A673 (cell line): ENCODE data around the gene PLIN3. TPM values are rescaled to one million over a fixed set of nuclear protein-coding genes. Genes with fewer than 3 reads are reported as not detected.

Source experiments
- BruUV-seq: library from RNA; stranded (reverse); fragments of 400-500 nt; replicated peaks from 2 replicates; lab custom pipeline; 2021; lab: Mats Ljungman, UMichigan
- CTCF ChIA-PET: fragments of 300-600 bp; sonication (Branson Sonifier 250); formaldehyde crosslinking; loops from one replicate; lab custom pipeline; 2022; ENCODE audit warnings: antibody characterized with exemption; lab: Charles Lee
- POLR2A ChIA-PET: fragments of 300-600 bp; sonication (Branson Sonifier 250); formaldehyde crosslinking; loops from one replicate; lab custom pipeline; 2022; ENCODE audit warnings: antibody characterized with exemption; ENCODE audit not compliant: low non-redundant PET; lab: Charles Lee
- DNase-seq: peaks from one replicate; pipeline ENCODE4 v3.0.0-alpha.2; 2015; ENCODE audit warnings: low spot score
- H3K27ac ChIP-seq: fragments of 200-600 bp; sonication (generic); 2 replicates; pipeline ENCODE4 v1.5.1; 2016; ENCODE audit warnings: mixed run types, low read depth, mild to moderate bottlenecking, mixed read lengths, antibody characterized with exemption, low read length; ENCODE audit not compliant: poor library complexity, severe bottlenecking
- H3K27me3 ChIP-seq: fragments of 200-600 bp; sonication (generic); replicated peaks from 2 replicates; pipeline ENCODE4 v1.6.1; 2017; ENCODE audit warnings: mixed run types, low read depth, mild to moderate bottlenecking, mixed read lengths, antibody characterized with exemption, low read length; ENCODE audit not compliant: insufficient read depth, poor library complexity
- H3K36me3 ChIP-seq: fragments of 200-600 bp; sonication (generic); 2 replicates; pipeline ENCODE4 v1.6.1; 2016; ENCODE audit warnings: mixed run types, mild to moderate bottlenecking, mixed read lengths, antibody characterized with exemption, low read length; ENCODE audit not compliant: insufficient read depth, poor library complexity, severe bottlenecking
- H3K4me1 ChIP-seq: fragments of 200-600 bp; sonication (generic); 2 replicates; pipeline ENCODE4 v1.6.1; 2017; ENCODE audit warnings: mixed run types, mild to moderate bottlenecking, mixed read lengths, antibody characterized with exemption, low read length; ENCODE audit not compliant: insufficient read depth, poor library complexity, severe bottlenecking
- H3K4me3 ChIP-seq: fragments of 200-600 bp; sonication (generic); 2 replicates; pipeline ENCODE4 v1.5.1; 2016; ENCODE audit warnings: low read depth, mixed run types, mild to moderate bottlenecking, mixed read lengths, low read length; ENCODE audit not compliant: poor library complexity, severe bottlenecking
- H3K9me3 ChIP-seq: fragments of 200-600 bp; sonication (generic); 2 replicates; pipeline ENCODE4 v1.6.1; 2016; ENCODE audit warnings: mixed run types, low read depth, mild to moderate bottlenecking, mixed read lengths, antibody characterized with exemption, low read length; ENCODE audit not compliant: poor library complexity, severe bottlenecking
- EZH2 ChIP-seq: fragments of 200-600 bp; sonication (generic); IDR thresholded peaks from 2 replicates; pipeline ENCODE4 v1.6.1; 2017; ENCODE audit warnings: borderline replicate concordance, low read depth, mild to moderate bottlenecking, mixed read lengths, antibody characterized with exemption, low read length; ENCODE audit not compliant: poor library complexity, severe bottlenecking
- intact Hi-C: fragments of 100-400 bp; cut with micrococcal nuclease; formaldehyde crosslinking; loops from one replicate; pipeline ENCODE4 v1.10.0; 2022; ENCODE audit not compliant: unreplicated experiment
- total RNA-seq: library from RNA; stranded (reverse); gene quantifications from 2 replicates; pipeline ENCODE4 v1.2.3, GENCODE V29; 2021
- TF ChIP-seq, protein P1 (sequence below): fragments of 300-800, 200-600 bp; sonication (generic); conservative IDR thresholded peaks from 2 replicates; pipeline ENCODE4 v1.5.1; 2017; ENCODE audit warnings: low read depth, mild to moderate bottlenecking, antibody characterized with exemption, low read length, moderate library complexity, mixed read lengths

The PLIN3 gene
- total RNA-seq, 1 experiment from 2014 or later, result 30.6 TPM

DNA sequence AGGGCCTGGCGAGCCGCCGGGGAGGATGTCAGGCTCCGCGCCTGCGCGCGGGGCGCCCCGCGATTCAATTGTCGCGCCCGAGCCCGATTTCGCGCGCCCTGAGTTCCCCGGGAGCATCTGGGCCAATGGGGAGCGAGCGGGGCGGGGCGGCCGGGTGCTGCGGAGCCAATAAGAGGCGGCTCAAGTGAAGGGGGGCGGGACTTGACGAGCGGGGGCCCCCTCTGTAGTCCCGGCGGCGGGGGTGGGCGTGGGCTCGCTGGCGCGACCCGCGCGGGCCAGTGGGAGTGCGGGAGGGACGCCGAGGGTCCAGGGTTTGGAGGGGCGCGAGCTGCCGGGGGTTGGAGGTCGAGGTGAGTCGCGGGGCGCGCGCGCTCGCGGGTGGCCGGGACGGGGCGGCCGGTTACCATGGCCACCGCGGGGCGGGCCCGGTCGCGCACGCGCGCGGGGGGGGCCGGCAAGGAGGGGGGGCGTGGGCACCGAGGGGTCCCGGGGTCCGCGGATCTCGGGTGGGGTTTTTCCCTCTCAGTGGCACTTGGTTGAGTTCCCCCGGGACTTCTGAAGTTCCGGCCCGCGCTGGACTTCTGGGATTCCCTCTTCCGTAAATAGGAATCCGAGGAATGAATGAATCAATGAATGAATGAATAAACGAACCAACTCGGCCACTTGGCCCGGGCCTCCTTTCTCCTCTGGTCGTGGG, 42.6 kb upstream of the PLIN3 start:
- Histone ChIP-seq H3K27me3 (no peaks in the 10 kb centered on the region), H3K9me3 (no peaks in the 10 kb centered on the region), H3K4me3 (peak overlapping the region; percentile 62), H3K36me3 (peaks cover 42% of the 10 kb centered on the region), H3K4me1 (peaks cover 34% of the 10 kb centered on the region), H3K27ac (peak overlapping the region; percentile 91)
- BruUV-seq, result no TSS peak
- POLR2A ChIA-PET, result no interaction called here
- intact Hi-C loops, result loop anchor here (2.0 kb wide), 2 partner anchors 37 to 99 kb away; no protein-coding TSS in a partner anchor
- no peak for TF ChIP-seq EZH2
- TF ChIP-seq, protein P1, sequence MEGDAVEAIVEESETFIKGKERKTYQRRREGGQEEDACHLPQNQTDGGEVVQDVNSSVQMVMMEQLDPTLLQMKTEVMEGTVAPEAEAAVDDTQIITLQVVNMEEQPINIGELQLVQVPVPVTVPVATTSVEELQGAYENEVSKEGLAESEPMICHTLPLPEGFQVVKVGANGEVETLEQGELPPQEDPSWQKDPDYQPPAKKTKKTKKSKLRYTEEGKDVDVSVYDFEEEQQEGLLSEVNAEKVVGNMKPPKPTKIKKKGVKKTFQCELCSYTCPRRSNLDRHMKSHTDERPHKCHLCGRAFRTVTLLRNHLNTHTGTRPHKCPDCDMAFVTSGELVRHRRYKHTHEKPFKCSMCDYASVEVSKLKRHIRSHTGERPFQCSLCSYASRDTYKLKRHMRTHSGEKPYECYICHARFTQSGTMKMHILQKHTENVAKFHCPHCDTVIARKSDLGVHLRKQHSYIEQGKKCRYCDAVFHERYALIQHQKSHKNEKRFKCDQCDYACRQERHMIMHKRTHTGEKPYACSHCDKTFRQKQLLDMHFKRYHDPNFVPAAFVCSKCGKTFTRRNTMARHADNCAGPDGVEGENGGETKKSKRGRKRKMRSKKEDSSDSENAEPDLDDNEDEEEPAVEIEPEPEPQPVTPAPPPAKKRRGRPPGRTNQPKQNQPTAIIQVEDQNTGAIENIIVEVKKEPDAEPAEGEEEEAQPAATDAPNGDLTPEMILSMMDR, result no peak
- CTCF ChIA-PET, result interaction anchor here (0.6 kb wide), 1 partner anchor 181 kb away, joined by 3 read pairs; no protein-coding TSS in a partner anchor
- DNase-seq, result peak; percentile 99

DNA sequence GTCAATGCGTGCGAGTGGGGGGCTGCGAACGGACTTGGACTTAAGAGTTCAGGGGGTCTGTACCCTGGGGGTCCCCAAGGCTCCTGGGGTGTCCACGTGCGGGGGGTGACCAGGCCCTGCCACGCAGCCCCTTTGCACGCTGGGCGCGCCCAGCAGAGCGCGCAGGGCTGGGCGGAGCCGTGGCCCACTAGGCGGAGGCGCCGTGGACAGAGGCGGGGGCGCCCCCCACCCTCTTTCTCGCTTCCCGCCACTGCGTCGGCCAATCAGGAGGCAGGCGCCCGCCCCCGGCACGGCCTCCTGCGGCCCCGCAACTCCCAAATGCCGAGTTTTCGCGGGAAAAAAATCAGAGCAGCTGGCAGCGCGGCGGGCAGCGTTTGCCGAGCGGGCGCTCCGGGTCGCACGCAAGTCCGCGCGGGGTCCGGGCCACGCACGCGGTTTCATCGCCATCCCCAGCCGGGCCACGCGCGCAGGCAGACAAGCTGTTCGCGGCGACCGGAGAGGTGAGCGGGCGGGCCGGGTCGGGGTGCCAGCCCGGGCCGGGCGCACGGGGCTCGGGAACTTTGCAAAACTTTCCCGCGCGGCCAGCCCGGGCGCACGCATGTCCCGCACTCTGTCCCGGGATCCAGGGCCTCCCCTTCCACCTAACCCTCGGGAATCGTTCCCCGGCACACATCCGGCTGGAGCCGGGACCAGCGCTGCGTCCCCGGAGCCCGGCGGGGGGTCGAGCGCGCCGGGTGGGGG, 41.9 kb upstream of the PLIN3 start, which contains the start of gene UHRF1:
UHRF1 (plus strand) TSS at position 346 of the 741 bp plus-strand sequence. CDS start 1,385 bp downstream, outside the sequence.
- BruUV-seq, result no TSS peak
- H3K36me3 ChIP-seq, result peaks cover 34% of the 10 kb centered on the region
- no peak for TF ChIP-seq EZH2
- peak within 1 kb of the TSS; percentile 62 for H3K4me3 ChIP-seq
- intact Hi-C loops, result no loop called here
- peaks cover 28% of the 10 kb centered on the region for H3K4me1 ChIP-seq
- H3K27ac ChIP-seq, result peak within 1 kb of the TSS; percentile 91
- no peaks in the 10 kb centered on the region for H3K27me3 ChIP-seq
- CTCF ChIA-PET, result interaction anchor here (0.6 kb wide), 1 partner anchor 180 kb away, joined by 3 read pairs; no protein-coding TSS in a partner anchor
- DNase-seq, result peak; percentile 91
- POLR2A ChIA-PET, result interaction anchor here (0.7 kb wide), 1 partner anchor 132 kb away, joined by 7 read pairs; no protein-coding TSS in a partner anchor
- H3K9me3 ChIP-seq, result no peaks in the 10 kb centered on the region

DNA sequence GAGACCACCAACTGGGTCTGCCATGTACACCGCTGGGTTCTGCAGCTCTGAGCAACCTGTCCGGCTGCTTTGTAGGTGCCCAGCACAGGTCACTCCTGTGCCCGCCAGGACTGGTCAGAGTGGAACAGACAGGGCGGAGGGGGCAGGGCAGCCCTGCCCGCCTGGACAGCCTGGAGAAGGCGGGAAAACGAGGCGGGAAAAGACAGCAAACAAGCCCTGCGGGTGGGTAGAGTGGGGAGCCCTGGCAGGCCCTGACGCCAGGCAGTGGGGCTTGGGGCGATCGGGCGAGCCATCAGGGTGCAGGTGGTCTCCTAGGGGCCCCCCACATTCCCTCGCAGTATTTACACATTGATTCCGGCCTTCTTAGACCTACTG, 41.3 kb upstream of the PLIN3 start:
- Histone ChIP-seq H3K4me1 (peaks cover 23% of the 10 kb centered on the region), H3K27ac (peak overlapping the region; percentile 91), H3K36me3 (peaks cover 29% of the 10 kb centered on the region), H3K4me3 (no peak overlapping the region), H3K27me3 (no peaks in the 10 kb centered on the region), H3K9me3 (no peaks in the 10 kb centered on the region)
- CTCF ChIA-PET, result interaction anchor here (0.6 kb wide), 1 partner anchor 62 kb away, joined by 3 read pairs; no protein-coding TSS in a partner anchor
- POLR2A ChIA-PET, result interaction anchor here (0.7 kb wide), 1 partner anchor 132 kb away, joined by 7 read pairs; no protein-coding TSS in a partner anchor
- no peak for TF ChIP-seq EZH2
- TF ChIP-seq, protein P1, result no peak
- DNase-seq, result no peak
- no TSS peak for BruUV-seq
- intact Hi-C loops, result no loop called here
